B cell (primary cell): ENCODE results near the gene PBX2.

Experiments
- EZH2 ChIP-seq: IDR thresholded peaks from 2 replicates; pipeline ENCODE4 v1.6.1; 2012; ENCODE audit warnings: borderline replicate concordance, low read depth, mild to moderate bottlenecking, moderate library complexity, low read length; ENCODE audit not compliant: insufficient read depth, poor library complexity, severe bottlenecking
- TF ChIP-seq, protein P1 (sequence below): fragments of 200-600 bp; IDR thresholded peaks from one replicate; pipeline ENCODE4 v1.8.0; 2022; ENCODE audit warnings: antibody characterized with exemption, mild to moderate bottlenecking

DNA sequence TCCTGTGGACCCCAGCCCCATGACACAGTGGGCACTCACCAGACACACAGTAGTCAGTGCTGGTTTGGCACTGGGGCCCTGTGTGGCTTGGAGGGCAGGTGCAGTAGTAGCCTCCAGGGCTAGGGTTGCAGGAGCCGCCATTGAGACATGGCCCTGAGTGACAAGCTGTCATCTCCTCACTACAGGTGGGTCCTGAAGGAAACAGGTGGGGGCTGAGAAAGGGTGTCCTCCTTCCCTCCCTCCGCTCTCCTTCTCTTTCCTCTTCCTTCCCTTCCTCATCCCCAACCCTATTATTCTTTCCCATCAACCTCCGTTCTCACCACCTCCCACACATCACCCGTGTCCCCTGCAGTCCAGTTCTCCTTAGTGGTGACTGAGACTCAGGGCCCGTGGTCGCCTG, 23.6 kb upstream of the PBX2 start:
- TF ChIP-seq, protein P1, sequence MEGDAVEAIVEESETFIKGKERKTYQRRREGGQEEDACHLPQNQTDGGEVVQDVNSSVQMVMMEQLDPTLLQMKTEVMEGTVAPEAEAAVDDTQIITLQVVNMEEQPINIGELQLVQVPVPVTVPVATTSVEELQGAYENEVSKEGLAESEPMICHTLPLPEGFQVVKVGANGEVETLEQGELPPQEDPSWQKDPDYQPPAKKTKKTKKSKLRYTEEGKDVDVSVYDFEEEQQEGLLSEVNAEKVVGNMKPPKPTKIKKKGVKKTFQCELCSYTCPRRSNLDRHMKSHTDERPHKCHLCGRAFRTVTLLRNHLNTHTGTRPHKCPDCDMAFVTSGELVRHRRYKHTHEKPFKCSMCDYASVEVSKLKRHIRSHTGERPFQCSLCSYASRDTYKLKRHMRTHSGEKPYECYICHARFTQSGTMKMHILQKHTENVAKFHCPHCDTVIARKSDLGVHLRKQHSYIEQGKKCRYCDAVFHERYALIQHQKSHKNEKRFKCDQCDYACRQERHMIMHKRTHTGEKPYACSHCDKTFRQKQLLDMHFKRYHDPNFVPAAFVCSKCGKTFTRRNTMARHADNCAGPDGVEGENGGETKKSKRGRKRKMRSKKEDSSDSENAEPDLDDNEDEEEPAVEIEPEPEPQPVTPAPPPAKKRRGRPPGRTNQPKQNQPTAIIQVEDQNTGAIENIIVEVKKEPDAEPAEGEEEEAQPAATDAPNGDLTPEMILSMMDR, result no peak
- TF ChIP-seq EZH2, result no peak
